Muscle of back (tissue), 11 donors: ENCODE data around the gene ST6GAL1. TPM values are rescaled to one million over a fixed set of nuclear protein-coding genes. Genes with fewer than 3 reads are reported as not detected.
A peak's percentile ranks its signal among the peaks of the same experiment; 100 is the strongest.
"Not testable (repeated sequence)": the region's sequence is repeated elsewhere in the genome, so short reads cannot be mapped to it uniquely, and the experiment has no call there.

Experiments used
- DNase-seq, 3 donors: peaks; one replicate each; pipeline versions ENCODE4 v3.0.0 to v3.0.0-alpha.2; 2013
- polyA plus RNA-seq, 10 donors: library from polyadenylated mRNA; unstranded; fragments of 120-200 nt; gene quantifications; one replicate each; pipeline ENCODE4 v1.2.1, GENCODE V29; 2013; ENCODE audit not compliant: insufficient read length in 10 of 10

The ST6GAL1 gene
- polyA plus RNA-seq, 10 donors, result 10.3 to 18.7 (median 14.4) TPM

- DNase-seq, result no peak
These were observed 37.4 kb downstream of the ST6GAL1 start for GRCh38 chr3:186967686-186968085.

- DNase-seq, result no peak
These were observed 39.3 kb downstream of the ST6GAL1 start for GRCh38 chr3:186969607-186970006.

GRCh38 chr3:186971106-186971505 lies 40.8 kb downstream of the ST6GAL1 start:
- DNase-seq, result not testable (repeated sequence)

- no peak for DNase-seq
These were observed 41.3 kb downstream of the ST6GAL1 start for GRCh38 chr3:186971578-186971977.

GRCh38 chr3:186973702-186974101 lies 43.4 kb downstream of the ST6GAL1 start:
- DNase-seq, result no peak

GRCh38 chr3:186974824-186975313 lies 44.5 kb downstream of the ST6GAL1 start:
- DNase-seq, result no peak

- no peak for DNase-seq
These were observed 45.4 kb downstream of the ST6GAL1 start for GRCh38 chr3:186975726-186976125.

GRCh38 chr3:186976837-186977750 lies 46.8 kb downstream of the ST6GAL1 start:
- DNase-seq, result peak; percentile 62 to 79 (median 71)

- DNase-seq, result no peak
These were observed 48.4 kb downstream of the ST6GAL1 start for GRCh38 chr3:186978712-186979111.

- no peak for DNase-seq
These were observed 49.5 kb downstream of the ST6GAL1 start for GRCh38 chr3:186979852-186980251.

- no peak for DNase-seq
These were observed 50.7 kb downstream of the ST6GAL1 start for GRCh38 chr3:186980989-186981388.

GRCh38 chr3:186983659-186984058 lies 53.3 kb downstream of the ST6GAL1 start:
- no peak for DNase-seq

GRCh38 chr3:186984064-186984463 lies 53.7 kb downstream of the ST6GAL1 start:
- no peak for DNase-seq

- DNase-seq, result no peak
These were observed 55.5 kb downstream of the ST6GAL1 start for GRCh38 chr3:186985661-186986364.

GRCh38 chr3:186986406-186986805 lies 56.1 kb downstream of the ST6GAL1 start:
- no peak for DNase-seq

- no peak for DNase-seq
These were observed 56.5 kb downstream of the ST6GAL1 start for GRCh38 chr3:186986816-186987215.

- DNase-seq, result no peak
These were observed 58.5 kb downstream of the ST6GAL1 start for GRCh38 chr3:186988806-186989205.

- DNase-seq, result no peak
These were observed 59.1 kb downstream of the ST6GAL1 start for GRCh38 chr3:186989429-186989828.

- no peak for DNase-seq
These were observed 60.0 kb downstream of the ST6GAL1 start for GRCh38 chr3:186990277-186990676.

- DNase-seq, result no peak
These were observed 60.6 kb downstream of the ST6GAL1 start for GRCh38 chr3:186990878-186991308.

- no peak for DNase-seq
These were observed 61.1 kb downstream of the ST6GAL1 start for GRCh38 chr3:186991470-186991869.

- not testable (repeated sequence) for DNase-seq
These were observed 61.8 kb downstream of the ST6GAL1 start for GRCh38 chr3:186992096-186992495.
